Activated T-cell treated with anti-CD3 and anti-CD28 coated beads, Interleukin-2, amount 50 U/mL, for 1 hour (primary cell): ENCODE results near the gene HPX.
"Not testable (repeated sequence)": the region's sequence is repeated elsewhere in the genome, so short reads cannot be mapped to it uniquely, and the experiment has no call there.

ENCODE experiments used
- DNase-seq: peaks from one replicate; pipeline ENCODE4 v3.0.0-alpha.2; 2020

HPX gene

DNA sequence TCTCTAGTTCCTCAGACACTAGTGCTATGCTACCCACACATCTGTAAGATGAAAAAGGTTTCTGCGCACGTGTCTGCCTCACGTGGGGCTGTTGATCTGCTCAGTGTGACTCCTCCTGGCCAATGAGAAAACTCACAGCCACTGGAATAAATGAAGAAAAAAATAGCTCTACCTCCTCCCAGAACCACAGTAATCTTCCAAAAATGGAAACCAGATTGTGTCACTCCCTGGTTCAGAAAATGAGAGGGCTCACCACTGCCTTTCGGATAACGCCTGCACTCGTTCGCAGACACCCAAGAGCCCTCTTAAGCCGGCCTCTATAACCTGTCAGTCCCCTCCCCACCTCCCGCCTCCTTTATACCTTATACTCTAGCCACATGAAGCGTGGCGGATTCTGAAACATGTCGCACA is 27.0 kb downstream of the HPX start:
- DNase-seq, result peak; percentile 71

DNA sequence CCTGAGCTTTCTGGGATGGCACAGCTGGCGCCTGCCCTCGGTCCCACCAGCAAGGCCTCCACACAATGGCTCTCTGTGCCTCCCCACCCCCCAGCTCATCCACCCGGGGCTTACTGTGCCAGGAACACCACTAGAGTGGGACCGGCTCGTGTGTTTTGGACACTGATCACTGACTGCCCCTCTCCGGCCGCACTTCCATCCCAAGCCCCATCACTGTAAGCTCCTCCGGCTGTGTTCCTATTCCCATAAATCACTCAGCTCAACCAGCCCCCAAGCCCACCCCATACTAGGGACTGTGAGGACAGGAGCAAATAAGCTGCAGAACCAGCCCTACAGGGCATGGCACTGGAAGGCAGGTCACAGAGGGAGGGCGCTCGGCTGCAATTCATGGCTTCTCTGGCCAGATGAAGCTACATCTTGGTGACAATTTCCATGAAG is 29.2 kb downstream of the HPX start:
- no peak for DNase-seq

DNA sequence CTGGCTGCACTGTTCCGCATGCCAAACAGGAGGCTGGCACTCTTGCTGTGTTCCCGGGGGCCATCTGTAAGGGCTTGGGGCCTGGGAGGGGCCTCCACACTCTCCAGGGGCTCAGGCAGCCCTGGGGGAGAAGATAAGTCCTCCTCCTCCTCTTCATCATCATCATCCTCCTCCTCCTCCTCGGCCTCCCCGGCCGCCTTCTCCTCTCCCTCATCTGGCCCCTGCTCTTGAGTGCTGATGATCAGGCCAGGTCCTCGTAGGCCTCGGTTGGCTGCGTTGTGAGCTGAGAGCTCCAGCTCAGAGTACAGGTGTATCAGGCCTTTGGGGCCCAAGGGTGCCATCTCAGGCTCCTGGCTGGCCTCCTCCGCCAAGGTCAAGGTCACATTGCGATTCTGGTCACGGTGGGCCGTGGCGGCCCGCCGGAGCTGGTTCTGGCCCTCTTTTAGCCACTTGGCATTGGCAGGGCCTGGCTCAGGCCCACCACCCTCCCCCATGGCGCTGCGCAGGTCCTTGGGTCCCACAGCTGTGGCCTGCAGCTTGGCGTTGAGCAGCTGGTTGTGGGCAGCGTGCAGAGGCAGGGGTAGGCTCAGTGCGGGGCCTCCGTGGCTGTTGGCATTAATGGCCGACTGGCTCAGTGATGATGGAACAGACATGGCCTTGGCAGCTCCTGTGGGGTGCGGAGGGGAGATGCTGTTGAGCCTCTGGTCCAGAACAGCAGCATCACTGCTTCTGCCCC is 29.9 kb downstream of the HPX start:
- DNase-seq, result no peak

DNA sequence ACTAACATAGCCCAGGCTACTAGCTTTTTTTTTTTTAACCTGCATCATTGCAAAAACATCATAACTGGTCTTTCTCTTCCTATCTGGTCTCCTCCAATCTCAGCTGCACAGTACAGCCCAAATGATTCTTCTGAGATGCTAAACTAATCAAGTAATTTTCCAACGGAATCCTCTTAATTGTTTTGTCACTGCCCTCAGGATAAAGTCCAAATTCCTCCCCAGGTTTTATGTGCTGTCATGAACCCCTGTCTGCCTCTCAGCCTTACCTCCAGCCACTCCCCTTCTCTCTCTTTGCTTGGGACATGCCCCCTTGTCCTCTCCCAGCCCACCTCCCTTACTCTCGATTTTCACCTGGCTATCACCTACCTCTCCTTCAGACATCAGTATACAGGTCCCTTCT is 34.4 kb downstream of the HPX start:
- DNase-seq, result no peak

DNA sequence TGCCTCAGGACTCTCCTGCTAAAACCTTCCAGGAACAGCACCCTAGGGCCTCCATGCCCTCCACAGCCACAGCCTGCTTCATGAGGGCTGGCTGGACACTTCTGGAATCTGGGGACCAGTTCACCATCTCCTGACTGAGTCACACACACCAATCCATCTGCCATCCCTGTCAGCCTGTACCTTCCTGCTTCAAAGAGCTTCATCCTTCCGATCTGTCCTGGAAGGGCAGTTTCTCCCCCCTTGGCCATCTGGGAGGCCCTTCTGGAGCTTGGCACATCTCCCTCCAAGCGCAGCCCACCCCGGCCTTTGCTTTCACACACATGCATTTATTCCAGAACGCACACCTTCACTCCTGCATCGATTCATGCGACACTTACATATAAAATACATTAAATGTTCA is 34.9 kb downstream of the HPX start:
- no peak for DNase-seq

DNA sequence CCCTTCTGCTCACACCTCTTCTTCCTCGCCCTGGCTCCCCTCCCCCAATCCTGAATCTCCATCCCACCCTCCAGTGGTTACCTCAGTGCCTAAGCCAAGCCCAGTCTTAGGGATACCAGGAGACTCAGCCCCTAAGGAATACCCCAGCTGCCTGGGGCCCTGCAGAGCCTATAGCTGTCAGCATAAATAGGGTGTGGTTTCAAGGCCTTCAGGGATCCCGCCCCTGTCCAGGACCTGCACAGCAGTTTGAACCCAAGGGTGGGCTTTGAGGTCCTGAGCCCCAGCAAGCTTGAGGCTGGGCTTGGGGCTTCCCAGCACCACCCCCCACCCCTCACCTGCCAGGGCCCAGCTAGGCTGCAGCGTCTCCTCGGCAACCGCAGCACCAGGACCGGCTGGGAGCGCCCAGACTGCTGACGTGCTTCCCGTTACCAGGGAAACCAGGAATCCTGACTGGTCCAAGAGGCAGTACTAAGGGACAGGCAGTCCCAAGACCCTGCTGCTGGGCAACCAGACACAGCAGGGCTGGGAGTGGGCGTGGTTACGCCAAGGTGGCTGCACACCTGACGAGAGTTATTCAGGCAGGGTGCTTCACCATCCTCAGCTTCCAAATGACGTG is 35.6 kb downstream of the HPX start:
- no peak for DNase-seq

DNA sequence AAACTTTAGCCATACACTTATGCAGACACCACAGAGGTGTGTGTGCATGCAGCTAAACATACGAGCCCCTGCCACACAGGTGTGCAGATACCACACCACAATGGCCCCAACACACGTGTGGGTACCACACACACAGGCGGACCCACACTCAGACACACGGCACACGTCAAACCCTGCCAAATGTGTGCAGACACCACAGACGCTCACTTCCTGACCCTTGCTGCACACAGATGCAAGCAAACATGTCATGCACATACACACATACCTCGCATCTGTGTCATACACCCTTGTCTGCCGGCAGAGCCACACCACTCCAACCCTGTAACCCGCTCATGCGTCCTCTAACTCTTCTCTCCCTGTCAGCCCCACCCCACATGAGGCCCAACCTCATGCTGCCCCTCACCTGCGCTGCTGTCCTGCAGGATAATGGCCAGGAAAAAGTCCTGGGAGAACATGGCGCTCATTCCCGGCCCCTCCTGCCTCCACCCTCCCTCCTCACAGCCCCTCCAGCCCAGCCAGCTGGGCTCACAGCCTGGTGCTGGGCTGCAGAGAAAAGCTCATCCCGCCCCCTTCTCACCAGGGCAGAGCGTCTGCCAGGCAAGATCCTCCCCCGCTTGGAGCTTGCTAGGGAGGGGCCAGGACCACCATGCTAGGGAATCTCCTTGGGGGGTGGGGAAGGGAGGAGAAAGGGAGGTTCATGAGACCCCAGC is 36.3 kb downstream of the HPX start:
- no peak for DNase-seq

DNA sequence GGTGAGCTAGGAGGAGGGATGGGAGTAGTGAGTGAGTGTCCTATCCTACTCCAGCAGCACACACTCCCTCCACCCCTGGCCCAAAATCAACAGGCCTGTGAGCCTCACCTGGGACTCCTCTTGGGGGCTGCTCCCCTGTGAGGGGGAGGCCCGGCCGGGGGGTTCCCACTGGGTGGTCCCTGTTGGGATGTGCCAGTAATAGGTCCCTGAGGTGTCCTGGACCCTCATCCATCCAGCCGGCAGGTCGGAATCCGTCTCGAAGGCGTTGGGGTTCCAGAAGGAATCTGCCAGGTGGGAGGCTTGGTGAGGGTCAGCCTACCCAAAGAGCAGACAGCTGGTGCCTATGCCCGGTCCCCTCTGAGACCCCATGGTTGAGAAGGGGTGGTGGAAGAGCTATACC is 37.2 kb downstream of the HPX start:
- no peak for DNase-seq

DNA sequence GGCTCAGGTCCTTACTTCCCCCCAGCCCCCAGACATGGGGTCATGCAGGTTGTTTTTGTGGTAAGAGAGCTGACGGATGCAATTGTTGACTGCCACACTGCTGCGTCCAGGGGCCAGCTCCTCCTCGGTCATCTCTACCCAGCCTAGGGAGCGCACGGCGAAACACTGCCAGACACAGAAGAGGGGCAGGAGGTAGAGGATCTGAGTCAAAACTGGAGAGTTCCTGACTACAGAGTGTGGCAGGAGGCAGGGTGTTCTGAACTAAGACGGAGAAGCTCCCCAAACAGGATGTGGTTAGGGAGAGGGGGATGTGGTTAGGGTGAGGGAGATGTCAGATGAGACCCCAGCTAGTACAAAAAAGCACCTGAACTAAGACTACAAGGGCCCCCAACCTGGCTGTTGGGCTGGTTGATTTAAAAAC is 38.2 kb downstream of the HPX start:
- DNase-seq, result peak; percentile 58

DNA sequence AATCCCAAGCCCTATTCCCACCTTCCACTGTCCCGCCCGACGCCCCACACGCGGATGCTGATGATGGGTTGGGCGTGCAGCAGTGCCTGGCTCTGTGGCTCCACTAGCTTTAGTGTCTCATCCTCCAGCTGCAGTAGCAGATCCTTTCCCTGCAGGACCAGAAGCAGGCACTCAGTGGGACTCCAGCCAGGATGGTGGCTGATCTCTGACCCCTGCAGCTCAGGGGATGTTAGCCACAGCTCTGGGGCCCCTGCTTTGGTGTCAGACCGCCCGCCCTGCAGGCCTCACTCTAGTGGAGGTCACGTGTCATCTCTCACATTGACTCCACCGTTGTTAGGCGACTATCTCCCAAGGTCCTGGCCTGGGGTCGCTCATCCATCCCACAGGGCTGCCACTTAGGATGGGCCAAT is 38.7 kb downstream of the HPX start:
- no peak for DNase-seq

DNA sequence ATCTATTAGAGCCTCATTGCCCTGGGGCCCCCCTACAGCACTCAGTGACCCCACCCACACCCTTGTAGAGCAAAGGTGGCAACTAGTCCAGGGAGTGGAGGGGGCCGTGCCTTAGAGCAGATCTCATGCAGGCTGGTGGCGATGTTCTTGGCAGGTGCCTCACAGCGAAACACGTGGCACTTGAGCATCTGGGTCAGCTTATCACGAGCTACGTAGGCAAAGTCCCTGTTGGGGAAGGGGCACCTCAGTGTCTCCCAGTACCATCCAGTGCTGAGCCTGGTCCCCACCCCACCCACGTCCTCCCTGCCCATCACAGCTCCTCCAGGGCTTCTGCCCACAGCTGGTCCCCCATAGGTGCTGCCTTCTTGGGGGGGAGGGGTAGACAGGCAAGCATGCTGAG is 39.3 kb downstream of the HPX start:
- DNase-seq, result no peak

DNA sequence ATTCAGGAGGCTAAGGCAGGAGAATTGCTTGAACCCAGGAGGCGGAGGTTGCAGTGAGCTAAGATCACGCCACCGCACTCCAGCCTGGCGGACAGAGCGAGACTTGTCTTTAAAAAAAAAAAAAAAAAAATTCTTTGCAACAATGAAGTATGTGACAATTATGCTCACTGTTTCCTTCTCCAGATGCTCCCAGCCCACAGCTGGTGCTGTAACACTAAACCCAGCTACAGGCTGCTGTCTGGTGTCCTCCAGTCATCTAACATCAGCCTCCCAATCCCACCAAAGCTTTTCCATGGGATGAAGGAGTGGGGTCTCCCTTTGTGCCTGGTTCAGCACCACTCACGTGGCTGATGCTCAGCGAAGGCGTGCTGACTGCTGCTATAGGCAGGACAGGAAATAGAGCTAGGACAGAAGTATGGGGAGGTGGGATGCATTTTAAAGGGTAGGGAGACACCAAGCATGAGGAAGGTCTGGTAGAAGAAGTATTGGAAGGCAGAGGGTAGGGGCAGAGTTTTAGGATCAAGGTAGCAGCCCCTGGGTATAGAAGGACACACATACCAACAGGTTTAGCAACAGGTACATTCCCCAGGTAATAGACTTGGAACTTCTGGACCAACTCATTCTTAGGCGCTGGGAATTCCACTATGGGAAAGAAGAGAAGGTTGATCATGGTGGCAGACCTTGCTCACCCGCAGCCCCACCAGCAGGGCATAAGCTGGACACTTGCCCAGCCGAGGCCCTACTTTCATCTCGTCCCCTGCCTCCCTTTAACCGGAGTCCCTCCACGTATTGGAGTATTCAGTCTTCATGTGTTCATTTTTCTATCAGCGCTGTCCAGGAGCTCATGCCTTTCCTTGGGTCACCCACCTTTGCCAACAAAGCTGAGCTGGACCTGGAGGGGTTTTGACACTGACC is 40.1 kb downstream of the HPX start:
- DNase-seq, result no peak

DNA sequence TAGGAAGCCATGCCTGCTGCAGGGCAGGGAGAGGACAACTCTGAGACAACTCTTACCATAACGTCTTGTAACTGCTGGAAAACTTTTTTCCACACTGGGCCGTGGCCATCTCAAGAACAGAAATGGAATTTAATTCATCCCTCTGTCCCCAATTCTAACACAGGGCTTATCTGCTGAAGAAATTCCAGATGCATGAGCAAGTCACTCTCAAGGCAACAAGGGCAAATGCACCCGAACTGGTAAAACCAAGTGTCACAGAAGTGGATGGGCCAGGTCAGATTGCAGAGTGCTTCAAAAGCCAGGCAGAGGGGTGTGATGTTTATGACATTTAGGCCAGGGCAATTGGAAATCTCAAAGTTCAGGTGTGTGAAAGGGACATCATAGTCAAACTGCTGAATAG is 43.2 kb downstream of the HPX start:
- no peak for DNase-seq

DNA sequence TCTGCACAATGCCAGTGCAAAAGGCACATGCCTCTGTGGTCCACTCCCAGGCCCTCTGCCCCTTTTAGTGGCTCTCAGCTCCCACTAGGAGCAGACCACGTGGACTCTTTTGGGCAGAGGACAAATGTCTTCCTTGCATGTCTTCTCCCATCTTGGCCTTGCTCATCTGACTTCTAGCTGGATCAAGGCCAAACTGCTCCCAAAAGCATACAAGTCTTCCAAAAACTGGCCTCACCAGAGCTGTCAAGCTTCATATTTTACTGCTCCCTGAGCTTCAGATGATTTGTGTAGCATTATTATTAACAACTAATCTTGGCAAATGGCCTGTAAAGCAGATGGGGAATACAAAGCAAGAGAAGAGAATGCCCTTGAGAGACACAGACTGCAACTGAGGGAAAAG is 43.6 kb downstream of the HPX start:
- no peak for DNase-seq

DNA sequence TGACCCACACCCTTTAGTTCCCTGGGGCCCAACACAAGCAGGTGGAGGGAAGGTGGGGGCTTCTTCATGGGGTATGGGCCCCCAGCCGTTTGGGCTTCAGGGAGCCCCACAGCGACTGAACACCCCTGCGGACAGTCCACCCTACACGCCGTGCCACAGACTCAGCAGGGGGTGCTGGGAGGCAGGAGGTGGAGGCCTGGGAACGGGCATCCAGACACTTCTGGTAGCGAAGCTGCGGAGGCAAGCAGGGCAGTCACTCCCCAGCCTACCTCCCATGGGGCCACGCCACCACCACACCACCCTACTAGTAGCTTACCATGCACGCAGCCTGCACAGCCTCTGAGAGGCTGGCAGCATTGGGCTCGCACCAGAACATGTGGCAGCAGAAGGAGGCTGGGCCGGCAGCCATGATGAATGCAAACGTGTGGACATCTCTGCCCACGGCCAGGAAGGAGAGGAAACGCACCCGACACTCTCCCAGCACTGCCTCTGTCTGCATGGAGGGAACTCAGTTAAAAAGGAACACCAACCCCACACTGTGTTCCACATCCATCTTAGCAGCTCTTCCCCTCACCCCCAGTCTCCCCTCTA is 45.2 kb downstream of the HPX start:
- no peak for DNase-seq

DNA sequence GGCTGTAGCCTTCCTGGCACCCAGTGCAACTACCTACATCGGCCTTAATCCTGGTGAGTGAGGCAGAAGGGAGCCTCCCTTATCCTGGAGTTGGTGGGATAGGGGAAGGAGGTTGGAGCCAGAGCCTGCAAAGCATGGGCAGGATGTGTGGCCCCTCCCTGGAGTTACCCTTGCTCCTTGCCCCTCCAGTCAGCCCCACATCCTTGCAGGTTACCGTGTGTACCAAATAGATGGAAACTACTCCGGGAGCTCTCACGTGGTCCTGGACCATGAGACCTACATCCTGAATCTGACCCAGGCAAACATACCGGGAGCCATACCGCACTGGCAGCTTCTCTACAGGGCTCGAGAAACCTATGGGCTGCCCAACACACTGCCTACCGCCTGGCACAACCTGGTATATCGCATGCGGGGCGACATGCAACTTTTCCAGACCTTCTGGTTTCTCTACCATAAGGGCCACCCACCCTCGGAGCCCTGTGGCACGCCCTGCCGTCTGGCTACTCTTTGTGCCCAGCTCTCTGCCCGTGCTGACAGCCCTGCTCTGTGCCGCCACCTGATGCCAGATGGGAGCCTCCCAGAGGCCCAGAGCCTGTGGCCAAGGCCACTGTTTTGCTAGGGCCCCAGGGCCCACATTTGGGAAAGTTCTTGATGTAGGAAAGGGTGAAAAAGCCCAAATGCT is 46.7 kb downstream of the HPX start:
- no peak for DNase-seq

DNA sequence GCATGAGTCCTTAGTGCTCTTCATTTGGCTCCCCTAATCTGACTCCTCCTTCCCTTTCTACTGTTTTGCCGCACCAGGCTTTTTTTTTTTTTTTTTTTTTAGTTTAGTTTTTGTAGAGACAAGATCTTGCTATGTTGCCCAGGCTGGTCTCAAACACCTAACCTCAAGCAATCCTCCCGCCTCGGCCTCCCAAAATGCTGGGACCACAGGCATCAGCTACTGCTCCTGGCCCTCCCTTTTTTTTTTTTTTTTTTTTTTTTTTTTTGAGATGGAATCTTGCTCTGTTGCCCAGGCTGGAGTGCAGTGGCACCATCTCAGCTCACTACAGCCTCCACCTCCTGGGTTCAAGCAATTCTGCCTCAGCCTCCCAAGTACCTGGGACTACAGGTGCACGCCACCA is 48.5 kb downstream of the HPX start:
- DNase-seq, result not testable (repeated sequence)

DNA sequence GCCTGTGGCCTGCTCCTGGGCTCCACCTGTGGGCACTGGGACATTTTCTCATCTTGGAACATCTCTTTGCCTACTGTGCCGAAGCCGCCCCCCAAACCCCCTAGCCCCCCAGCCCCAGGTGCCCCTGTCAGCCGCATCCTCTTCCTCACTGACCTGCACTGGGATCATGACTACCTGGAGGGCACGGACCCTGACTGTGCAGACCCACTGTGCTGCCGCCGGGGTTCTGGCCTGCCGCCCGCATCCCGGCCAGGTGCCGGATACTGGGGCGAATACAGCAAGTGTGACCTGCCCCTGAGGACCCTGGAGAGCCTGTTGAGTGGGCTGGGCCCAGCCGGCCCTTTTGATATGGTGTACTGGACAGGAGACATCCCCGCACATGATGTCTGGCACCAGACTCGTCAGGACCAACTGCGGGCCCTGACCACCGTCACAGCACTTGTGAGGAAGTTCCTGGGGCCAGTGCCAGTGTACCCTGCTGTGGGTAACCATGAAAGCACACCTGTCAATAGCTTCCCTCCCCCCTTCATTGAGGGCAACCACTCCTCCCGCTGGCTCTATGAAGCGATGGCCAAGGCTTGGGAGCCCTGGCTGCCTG is 49.2 kb downstream of the HPX start:
- DNase-seq, result no peak

DNA sequence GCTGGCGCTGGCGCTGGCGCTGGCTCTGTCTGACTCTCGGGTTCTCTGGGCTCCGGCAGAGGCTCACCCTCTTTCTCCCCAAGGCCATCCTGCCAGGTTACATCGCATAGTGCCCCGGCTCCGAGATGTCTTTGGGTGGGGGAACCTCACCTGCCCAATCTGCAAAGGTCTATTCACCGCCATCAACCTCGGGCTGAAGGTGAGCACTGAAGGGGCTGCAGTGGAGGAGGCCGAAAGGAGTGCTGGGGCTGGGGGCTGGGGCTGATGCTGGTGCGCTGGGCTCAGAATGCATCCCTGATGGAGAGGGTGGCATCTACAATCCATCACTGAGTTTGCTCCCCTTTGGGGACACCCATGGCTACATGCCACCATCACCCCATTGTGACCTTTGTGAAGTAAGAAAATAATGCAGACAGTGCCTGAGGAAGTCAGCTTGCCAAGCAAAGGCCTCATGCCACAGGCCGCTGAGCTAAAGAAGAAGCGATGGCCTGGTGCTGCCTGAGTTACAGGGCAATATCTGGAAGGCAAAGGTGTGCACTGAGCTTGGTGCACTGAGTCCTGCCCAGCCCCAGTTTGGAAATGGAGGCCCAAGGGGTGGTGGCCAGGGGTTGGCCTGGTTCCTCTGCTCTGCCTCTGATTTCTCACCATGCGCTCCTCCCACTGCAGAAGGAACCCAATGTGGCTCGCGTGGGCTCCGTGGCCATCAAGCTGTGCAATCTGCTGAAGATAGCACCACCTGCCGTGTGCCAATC is 49.9 kb downstream of the HPX start:
- no peak for DNase-seq

DNA sequence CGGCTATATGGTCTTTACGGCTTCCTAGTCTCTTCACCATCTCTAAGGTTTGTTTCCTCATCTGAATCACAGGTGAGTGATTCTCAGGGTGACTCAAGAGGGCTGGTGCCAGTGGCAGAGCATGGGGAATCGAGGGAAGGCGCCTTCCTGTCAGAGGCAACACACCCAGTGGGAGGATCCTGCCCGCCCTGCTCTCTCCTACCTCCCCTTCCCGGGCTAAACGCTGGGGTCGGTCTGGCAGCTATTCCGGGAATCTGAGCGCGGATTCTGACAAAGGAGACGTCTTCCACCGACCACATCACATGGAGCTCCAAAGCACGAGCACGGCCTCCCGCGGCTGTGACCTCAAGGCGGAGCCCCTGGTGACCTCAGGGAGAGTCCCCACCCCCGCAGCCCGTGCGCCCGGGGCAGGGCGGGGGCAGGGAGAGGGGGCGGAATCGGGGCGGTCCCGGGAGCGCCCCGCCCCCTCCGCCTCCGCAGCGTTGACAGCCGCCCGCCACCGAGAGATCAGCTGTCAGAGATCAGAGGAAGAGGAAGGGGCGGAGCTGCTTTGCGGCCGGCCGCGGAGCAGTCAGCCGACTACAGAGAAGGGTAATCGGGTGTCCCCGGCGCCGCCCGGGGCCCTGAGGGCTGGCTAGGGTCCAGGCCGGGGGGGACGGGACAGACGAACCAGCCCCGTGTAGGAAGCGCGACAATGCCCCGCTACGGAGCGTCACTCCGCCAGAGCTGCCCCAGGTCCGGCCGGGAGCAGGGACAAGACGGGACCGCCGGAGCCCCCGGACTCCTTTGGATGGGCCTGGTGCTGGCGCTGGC is 50.7 kb downstream of the HPX start, which contains the start of gene SMPD1:
Gene SMPD1, plus strand, starts transcription at position 570 of the 813 bp plus-strand sequence. Its CDS starts 125 bp downstream, at position 695.
- peak; percentile 96 for DNase-seq
